Measurements from ENCODE around the gene TTLL7. TPM values are rescaled to one million over a fixed set of nuclear protein-coding genes. Genes with fewer than 3 reads are reported as not detected.

The TTLL7 gene
- 10 to 100 TPM in 11 of 12 donors, not detected in 1; 18.8 to 58.8 (median 33.7) TPM for polyA plus RNA-seq (ENCODE audit: insufficient read length in 12 of 12)
- long read RNA-seq, donor 1 = 0 reads
- long read RNA-seq, donor 2, full-length matches to known transcripts = 1 of 1 reads
- long read RNA-seq, donor 2, partial matches to known transcripts = 0 of 1 reads
- long read RNA-seq, donor 2, other reads (novel, unspliced or antisense) = 0 of 1 reads
- long read RNA-seq, donor 3 = 0 reads
- long read RNA-seq, donor 4, partial matches to known transcripts = 0 of 1 reads
- long read RNA-seq, donor 4, other reads (novel, unspliced or antisense) = 0 of 1 reads
- long read RNA-seq, donor 5 = 0 reads
- long read RNA-seq, donor 6 = 0 reads
- long read RNA-seq, donor 7, full-length matches to known transcripts = 3 of 3 reads
- long read RNA-seq, donor 7, partial matches to known transcripts = 0 of 3 reads
- long read RNA-seq, donor 7, other reads (novel, unspliced or antisense) = 0 of 3 reads
- long read RNA-seq, donor 8, full-length matches to known transcripts = 3 of 3 reads
- long read RNA-seq, donor 8, partial matches to known transcripts = 0 of 3 reads
- long read RNA-seq, donor 8, other reads (novel, unspliced or antisense) = 0 of 3 reads
- long read RNA-seq, donor 9 = 0 reads
- long read RNA-seq, donor 10, full-length matches to known transcripts = 1 of 1 reads
- long read RNA-seq, donor 10, partial matches to known transcripts = 0 of 1 reads
- long read RNA-seq, donor 10, other reads (novel, unspliced or antisense) = 0 of 1 reads
- long read RNA-seq, donor 11 = 0 reads

GRCh38 chr1:83998498-83999315 is at the start of gene TTLL7:
TTLL7 (minus strand) TSS chr1:83999132; CDS start chr1:83952211, 46,921 bp downstream.
- DNase-seq = peak; percentile 83

- DNase-seq = no peak
These were observed 43.5 kb upstream of the TTLL7 start for GRCh38 chr1:84042461-84042860.

GRCh38 chr1:84037758-84038611 is 39.1 kb upstream of the TTLL7 start:
- no peak for DNase-seq

- no peak for DNase-seq
These were observed 32.9 kb upstream of the TTLL7 start for GRCh38 chr1:84031802-84032327.

- DNase-seq = no peak
These were observed 28.4 kb upstream of the TTLL7 start for GRCh38 chr1:84027368-84027767.

- no peak for DNase-seq
These were observed 27.0 kb upstream of the TTLL7 start for GRCh38 chr1:84025966-84026365.

- no peak for DNase-seq
These were observed 22.9 kb upstream of the TTLL7 start for GRCh38 chr1:84021822-84022221.

- no peak for DNase-seq
These were observed 21.2 kb upstream of the TTLL7 start for GRCh38 chr1:84020151-84020550.

GRCh38 chr1:84019217-84019616 is 20.3 kb upstream of the TTLL7 start:
- DNase-seq = no peak

- no peak for DNase-seq
These were observed 14.8 kb upstream of the TTLL7 start for GRCh38 chr1:84013708-84014107.

GRCh38 chr1:84012018-84012417 is 13.1 kb upstream of the TTLL7 start:
- no peak for DNase-seq

- peak; percentile 35 for DNase-seq
These were observed 11.2 kb upstream of the TTLL7 start for GRCh38 chr1:84010136-84010535.

GRCh38 chr1:84008631-84009030 is 9.7 kb upstream of the TTLL7 start:
- no peak for DNase-seq

GRCh38 chr1:84006591-84006990 is 7.7 kb upstream of the TTLL7 start:
- DNase-seq = no peak

- no peak for DNase-seq
These were observed 2.6 kb upstream of the TTLL7 start for GRCh38 chr1:84001501-84001900.

GRCh38 chr1:84000954-84001495 is 2.1 kb upstream of the TTLL7 start:
- DNase-seq = no peak

- DNase-seq = no peak
These were observed 1.4 kb upstream of the TTLL7 start for GRCh38 chr1:84000196-84000885.

GRCh38 chr1:83999316-83999819 is 436 bp upstream of the TTLL7 start:
- no peak for DNase-seq

- DNase-seq = no peak
These were observed 781 bp downstream of the TTLL7 start for GRCh38 chr1:83998205-83998497.

GRCh38 chr1:83997631-83998030 is 1.3 kb downstream of the TTLL7 start:
- peak; percentile 39 for DNase-seq
